SH-SY5Y (cell line): ENCODE data around the gene PML.
"Not testable (repeated sequence)": the region's sequence is repeated elsewhere in the genome, so short reads cannot be mapped to it uniquely, and the experiment has no call there.

Experiments used
- GATA2 ChIP-seq: IDR thresholded peaks from 2 replicates; pipeline ENCODE4 v1.6.1; 2011; ENCODE audit warnings: mild to moderate bottlenecking, low read depth, low read length
- GATA3 ChIP-seq: IDR thresholded peaks from 2 replicates; pipeline ENCODE4 v1.6.1; 2011; ENCODE audit warnings: low read depth, mild to moderate bottlenecking, low read length, moderate library complexity

DNA sequence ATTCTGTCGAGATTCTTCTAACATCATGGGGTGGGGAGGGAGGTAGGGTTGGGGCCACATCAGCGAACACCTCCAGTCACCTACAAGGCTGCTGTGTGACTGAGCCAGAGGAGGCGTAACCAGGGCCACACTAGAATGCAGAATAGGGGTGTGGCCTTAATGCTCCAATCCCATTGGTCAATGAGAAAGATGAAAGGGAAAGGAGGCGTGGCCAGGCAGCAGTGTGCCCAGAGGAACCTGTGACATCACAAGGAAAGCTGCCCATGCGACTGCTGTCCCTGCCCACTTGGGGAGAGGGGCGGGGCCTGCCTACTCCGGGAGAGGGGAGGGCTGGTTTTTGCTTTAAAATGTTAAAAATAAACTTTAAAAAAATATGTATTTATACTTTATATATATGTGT lies 87.9 kb downstream of the PML start, which contains the start of gene GOLGA6A:
- TF ChIP-seq GATA3, GATA2: not testable (repeated sequence)
